A673 (cell line): ENCODE measurements around the gene MCM9.

Experiments
- CTCF ChIP-seq: fragments of 300-800, 200-600 bp; sonication (generic); conservative IDR thresholded peaks from 2 replicates; pipeline ENCODE4 v1.5.1; 2017; ENCODE audit warnings: low read depth, mild to moderate bottlenecking, antibody characterized with exemption, low read length, moderate library complexity, mixed read lengths
- EZH2 ChIP-seq: fragments of 200-600 bp; sonication (generic); IDR thresholded peaks from 2 replicates; pipeline ENCODE4 v1.6.1; 2017; ENCODE audit warnings: borderline replicate concordance, low read depth, mild to moderate bottlenecking, mixed read lengths, antibody characterized with exemption, low read length; ENCODE audit not compliant: poor library complexity, severe bottlenecking

- TF ChIP-seq EZH2 (no peak), CTCF (no peak)
These were observed at the start of gene MCM9 for GRCh38 chr6:118934461-118935330.
